ENCODE results near the gene PPARG.

GRCh38 chr3:12334786-12335185 is 45.9 kb downstream of the PPARG start:
- no peak for TF ChIP-seq CTCF (IDR thresholded peaks at IDR 0.05)
- TF ChIP-seq MXI1 (IDR thresholded peaks at IDR 0.05; ENCODE audit: low read depth, low read length) = no peak
- no peak for TF ChIP-seq EP300 (IDR thresholded peaks at IDR 0.05; ENCODE audit: borderline replicate concordance in 1 of 2, low read depth in 1 of 2, low read length in 1 of 2)
- TF ChIP-seq REST (IDR thresholded peaks at IDR 0.05; ENCODE audit: low read depth, low read length) = no peak
- no peak for TF ChIP-seq USF2 (IDR thresholded peaks at IDR 0.05; ENCODE audit: borderline replicate concordance, low read depth, low read length)
- TF ChIP-seq JUND (IDR thresholded peaks at IDR 0.05) = no peak
- no peak for TF ChIP-seq CHD2 (IDR thresholded peaks at IDR 0.05; ENCODE audit: low read length, partially characterized antibody)
- no peak for TF ChIP-seq POLR2AphosphoS5 (IDR thresholded peaks at IDR 0.05; ENCODE audit: low read depth, low read length)

Measured in SK-N-SH (cell line).